AG04449 (cell line): ENCODE measurements around the gene UPB1.

Experiments
- CTCF ChIA-PET: fragments of 350-600 bp; formaldehyde crosslinking; extraction: SDS; loops from one replicate; lab custom pipeline; 2021; ENCODE audit warnings: antibody characterized with exemption; lab: Yijun Ruan, JAX
- POLR2A ChIA-PET: fragments of 400-600, 350-600 bp; formaldehyde crosslinking; extraction: SDS; loops from one replicate; lab custom pipeline; 2020; ENCODE audit warnings: antibody characterized with exemption, inconsistent platforms; lab: Yijun Ruan, JAX
- DNase-seq: peaks from one replicate; pipeline ENCODE4 v3.0.0-alpha.2; 2010; ENCODE audit warnings: low read depth, low spot score
- H3K4me3 ChIP-seq: 2 replicates; pipeline ENCODE4 v1.5.1; 2011; ENCODE audit warnings: low read depth, mild to moderate bottlenecking, control low read depth, low read length
- TF ChIP-seq, protein P1 (sequence below): IDR thresholded peaks from one replicate; pipeline ENCODE4 v1.5.1; 2011; ENCODE audit warnings: mild to moderate bottlenecking, moderate library complexity, low read length, control low read depth, inconsistent platforms; ENCODE audit not compliant: insufficient read depth; ENCODE audit errors: missing control alignments

UPB1 gene

DNA sequence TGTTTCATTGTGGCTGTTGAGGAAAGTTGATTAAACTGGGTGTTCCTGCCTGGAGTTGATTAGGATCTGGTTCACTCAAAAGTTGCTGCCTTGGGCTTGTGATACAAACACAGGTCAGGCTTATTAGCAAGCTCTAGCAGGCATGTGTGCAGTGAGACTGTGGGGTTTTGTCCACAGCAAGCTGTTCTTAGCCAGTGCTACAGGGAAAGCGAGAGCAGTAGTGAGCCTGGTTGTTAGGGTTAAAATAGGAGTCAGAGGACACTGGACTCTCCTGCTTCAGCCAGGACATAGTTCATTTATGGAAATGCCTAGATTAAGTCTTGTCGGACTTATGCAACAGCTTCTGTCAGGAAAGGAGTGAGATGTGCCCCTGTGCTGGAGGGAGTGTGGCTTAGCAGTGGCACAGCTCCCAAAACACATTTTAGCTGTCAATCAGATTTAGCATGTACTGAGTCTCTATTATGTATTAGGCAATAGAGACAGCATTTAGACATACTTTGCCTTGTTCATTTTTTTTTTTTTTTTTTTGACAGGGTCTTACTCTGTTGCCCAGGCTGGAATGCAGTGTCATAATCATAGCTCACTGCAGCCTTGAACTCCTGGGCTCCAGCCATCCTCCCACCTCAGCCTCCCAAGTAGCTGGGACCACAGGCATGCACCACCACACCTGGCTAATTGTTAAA is 69.4 kb downstream of the UPB1 start:
- DNase-seq: no peak
- TF ChIP-seq, protein P1, sequence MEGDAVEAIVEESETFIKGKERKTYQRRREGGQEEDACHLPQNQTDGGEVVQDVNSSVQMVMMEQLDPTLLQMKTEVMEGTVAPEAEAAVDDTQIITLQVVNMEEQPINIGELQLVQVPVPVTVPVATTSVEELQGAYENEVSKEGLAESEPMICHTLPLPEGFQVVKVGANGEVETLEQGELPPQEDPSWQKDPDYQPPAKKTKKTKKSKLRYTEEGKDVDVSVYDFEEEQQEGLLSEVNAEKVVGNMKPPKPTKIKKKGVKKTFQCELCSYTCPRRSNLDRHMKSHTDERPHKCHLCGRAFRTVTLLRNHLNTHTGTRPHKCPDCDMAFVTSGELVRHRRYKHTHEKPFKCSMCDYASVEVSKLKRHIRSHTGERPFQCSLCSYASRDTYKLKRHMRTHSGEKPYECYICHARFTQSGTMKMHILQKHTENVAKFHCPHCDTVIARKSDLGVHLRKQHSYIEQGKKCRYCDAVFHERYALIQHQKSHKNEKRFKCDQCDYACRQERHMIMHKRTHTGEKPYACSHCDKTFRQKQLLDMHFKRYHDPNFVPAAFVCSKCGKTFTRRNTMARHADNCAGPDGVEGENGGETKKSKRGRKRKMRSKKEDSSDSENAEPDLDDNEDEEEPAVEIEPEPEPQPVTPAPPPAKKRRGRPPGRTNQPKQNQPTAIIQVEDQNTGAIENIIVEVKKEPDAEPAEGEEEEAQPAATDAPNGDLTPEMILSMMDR: no peak
- H3K4me3 ChIP-seq: no peak overlapping the region
- ChIA-PET CTCF (interaction anchor here (1.0 to 1.5 kb wide), 4 partner anchors 8 to 39 kb away, joined by 3 to 4 read pairs (median 3); partner anchors contain the start of genes GUCD1 and SNRPD3), POLR2A (no interaction called here)

DNA sequence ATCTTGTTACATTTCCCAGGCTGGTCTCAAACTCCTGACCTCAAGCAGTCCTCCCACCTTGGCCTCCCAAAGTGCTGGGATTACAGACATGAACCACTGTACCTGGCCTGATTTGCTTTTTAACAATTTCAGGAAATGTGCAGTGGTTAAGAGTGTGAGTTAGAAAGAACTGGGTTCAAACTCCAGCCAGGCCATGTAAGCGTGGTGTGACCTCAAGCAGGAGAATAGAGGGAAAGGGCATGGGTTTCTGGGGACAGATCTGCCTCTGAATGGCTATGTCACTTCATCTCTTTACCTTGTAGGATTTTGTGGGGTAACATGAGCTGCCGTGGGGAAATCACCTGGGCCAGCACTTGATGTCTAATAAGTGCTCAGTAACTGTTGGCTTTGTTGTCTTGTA is 69.9 kb downstream of the UPB1 start:
- no peak overlapping the region for H3K4me3 ChIP-seq
- ChIA-PET POLR2A (no interaction called here), CTCF (interaction anchor here (1.0 to 1.5 kb wide), 4 partner anchors 9 to 40 kb away, joined by 3 to 4 read pairs (median 3); partner anchors contain the start of genes GUCD1 and SNRPD3)
- TF ChIP-seq, protein P1: no peak
- no peak for DNase-seq

DNA sequence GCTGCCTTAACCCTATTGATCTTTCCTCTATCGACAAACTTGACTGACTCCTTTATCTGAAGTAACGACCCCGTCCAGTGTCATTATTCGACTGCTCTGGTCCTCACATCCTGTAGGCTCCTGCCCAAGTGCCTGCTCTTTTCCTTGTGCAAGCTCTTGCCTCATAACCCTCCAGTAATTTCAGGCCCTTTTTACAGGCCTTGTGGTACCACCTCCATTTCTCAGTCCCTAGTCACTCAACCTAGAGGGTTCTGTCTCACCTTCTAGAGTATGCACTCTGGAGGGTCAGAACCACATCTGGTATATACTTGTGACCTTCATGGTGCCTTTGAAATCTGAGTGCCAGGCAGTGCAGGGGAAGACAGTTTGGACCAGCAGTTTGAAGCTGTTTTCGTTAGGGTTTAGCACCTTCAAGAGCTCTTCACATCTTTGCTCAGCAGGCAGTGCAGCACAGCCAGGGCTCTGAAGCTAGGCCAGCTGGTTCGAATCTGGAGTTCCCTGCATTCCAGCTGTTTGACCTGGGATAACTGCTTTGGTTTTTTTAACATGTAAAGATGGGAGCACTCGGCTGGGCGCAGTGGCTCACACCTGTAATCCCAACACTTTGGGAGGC is 71.9 kb downstream of the UPB1 start:
- CTCF ChIA-PET: interaction anchor here (1.4 kb wide), 1 partner anchor 10 kb away, joined by 3 read pairs; no protein-coding TSS in a partner anchor
- DNase-seq: no peak
- POLR2A ChIA-PET: interaction anchor here (0.6 to 1.1 kb wide), 2 partner anchors 12 to 198 kb away, joined by 3 read pairs; partner anchors contain the start of gene GUCD1
- TF ChIP-seq, protein P1: no peak
- H3K4me3 ChIP-seq: no peak overlapping the region

DNA sequence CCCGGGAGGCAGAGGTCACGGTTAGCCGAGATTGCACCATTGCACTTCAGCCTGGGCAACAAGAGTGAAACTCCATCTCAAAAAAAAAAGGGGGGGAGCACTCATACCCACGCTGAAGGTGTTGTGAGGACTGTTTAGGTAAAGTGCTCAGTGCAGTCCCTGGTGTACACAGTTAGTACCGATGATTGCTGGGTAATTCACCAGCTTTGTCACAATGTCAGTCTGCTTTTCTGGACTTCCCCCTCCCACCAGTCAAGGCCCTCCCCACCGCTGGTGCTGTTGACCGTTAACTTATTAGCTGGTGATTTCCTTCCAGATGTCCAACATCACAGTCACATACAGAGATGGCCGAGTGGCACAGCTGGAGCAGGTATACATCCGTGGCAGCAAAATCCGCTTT is 72.5 kb downstream of the UPB1 start:
- H3K4me3 ChIP-seq: no peak overlapping the region
- no peak for DNase-seq
- TF ChIP-seq, protein P1: no peak
- ChIA-PET POLR2A (no interaction called here), CTCF (interaction anchor here (1.4 kb wide), 1 partner anchor 9 kb away, joined by 3 read pairs; no protein-coding TSS in a partner anchor)

DNA sequence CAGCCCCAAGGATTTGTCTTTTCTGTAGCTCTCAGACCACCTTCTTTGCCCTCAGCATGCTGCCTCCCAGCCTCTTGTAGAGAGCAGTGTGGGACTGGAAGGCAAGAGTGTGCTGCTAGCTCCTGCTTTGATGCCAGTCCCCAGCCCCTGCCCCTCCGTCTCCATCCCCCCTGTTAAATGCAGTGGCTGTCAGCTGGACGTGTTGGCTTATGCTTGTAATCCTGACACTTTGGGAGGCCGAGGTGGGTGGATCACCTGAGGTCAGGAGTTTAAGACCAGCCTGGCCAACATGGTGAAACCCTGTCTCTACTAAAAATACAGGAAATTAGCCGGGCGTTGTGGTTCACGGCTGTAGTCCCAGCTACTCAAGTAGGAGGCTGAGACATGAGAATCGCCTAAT is 76.1 kb downstream of the UPB1 start:
- POLR2A ChIA-PET: no interaction called here
- CTCF ChIA-PET: no interaction called here
- TF ChIP-seq, protein P1: no peak

DNA sequence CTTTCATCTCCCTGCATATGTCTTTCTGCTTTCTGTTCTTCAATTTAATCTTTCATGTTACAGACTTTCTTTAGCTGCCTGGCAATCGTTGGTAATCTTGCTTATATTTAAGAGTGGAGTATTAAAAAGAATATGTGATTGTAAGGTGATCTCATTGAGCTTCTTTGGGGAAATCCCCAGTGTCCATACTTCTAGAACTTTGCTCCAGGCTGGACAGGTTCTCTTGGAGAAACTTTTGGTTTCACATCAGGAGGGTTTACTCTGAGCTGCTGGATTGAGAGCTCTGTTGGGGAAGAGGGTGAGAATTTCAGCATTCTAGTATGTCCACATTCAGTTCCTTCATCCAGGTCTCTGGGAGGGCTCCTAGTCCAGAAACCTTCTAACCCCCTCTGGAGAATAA is 81.6 kb downstream of the UPB1 start:
- no peak for DNase-seq
- H3K4me3 ChIP-seq: no peak overlapping the region
- TF ChIP-seq, protein P1: no peak
- CTCF ChIA-PET: interaction anchor here (0.8 to 1.7 kb wide), 2 partner anchors 10 to 12 kb away, joined by 3 read pairs; no protein-coding TSS in a partner anchor
- POLR2A ChIA-PET: no interaction called here

More for the DNA sequence above, 76.1 kb downstream of the UPB1 start:
- no peak overlapping the region for H3K4me3 ChIP-seq
- DNase-seq: no peak
